Neural progenitor cell (in vitro differentiated cells): ENCODE measurements around the gene PLEKHF1. TPM values are rescaled to one million over a fixed set of nuclear protein-coding genes. Genes with fewer than 3 reads are reported as not detected.
"Not testable (repeated sequence)": the region's sequence is repeated elsewhere in the genome, so short reads cannot be mapped to it uniquely, and the experiment has no call there.

Experiments
- DNase-seq: peaks from one replicate; pipeline ENCODE4 v3.0.0-alpha.2; 2016; ENCODE audit warnings: low spot score
- H2AFZ ChIP-seq: fragments of 200-600 bp; sonication (generic); replicated peaks from 2 replicates; pipeline ENCODE4 v1.6.1; 2016; ENCODE audit warnings: antibody characterized with exemption
- H3F3A ChIP-seq: fragments of 200-600 bp; sonication (generic); 2 replicates; pipeline ENCODE4 v1.6.1; 2016; ENCODE audit warnings: antibody characterized with exemption, low read depth
- H3K27ac ChIP-seq: fragments of 200-600 bp; sonication (generic); 2 replicates; pipeline ENCODE4 v1.5.1; 2016; ENCODE audit warnings: mild to moderate bottlenecking
- H3K27me3 ChIP-seq: fragments of 200-600 bp; sonication (generic); 2 replicates; pipeline ENCODE4 v1.6.1; 2016; ENCODE audit warnings: mild to moderate bottlenecking, moderate library complexity
- H3K36me3 ChIP-seq: fragments of 200-600 bp; sonication (generic); 2 replicates; pipeline ENCODE4 v1.5.1; 2016
- H3K4me1 ChIP-seq: fragments of 200-600 bp; sonication (generic); 2 replicates; pipeline ENCODE4 v1.6.1; 2016; ENCODE audit warnings: mixed run types
- H3K4me2 ChIP-seq: fragments of 200-600 bp; sonication (generic); 2 replicates; pipeline ENCODE4 v1.6.1; 2016
- H3K4me3 ChIP-seq: fragments of 200-600 bp; sonication (generic); 2 replicates; pipeline ENCODE4 v1.5.1; 2016
- H3K79me2 ChIP-seq: fragments of 200-600 bp; sonication (generic); 2 replicates; pipeline ENCODE4 v1.6.1; 2016; ENCODE audit warnings: low read depth
- H3K9ac ChIP-seq: fragments of 200-600 bp; sonication (generic); 2 replicates; pipeline ENCODE4 v1.6.1; 2016
- H3K9me3 ChIP-seq: fragments of 200-600 bp; sonication (generic); 2 replicates; pipeline ENCODE4 v1.5.1; 2016; ENCODE audit warnings: low read depth
- H4K20me1 ChIP-seq: fragments of 200-600 bp; sonication (generic); 2 replicates; pipeline ENCODE4 v1.6.1; 2016; ENCODE audit warnings: low read depth
- H3K27ac Mint-ChIP-seq: 3 replicates; pipeline ENCODE4 v1.8.0; 2021; ENCODE audit warnings: mixed read lengths
- H3K27me3 Mint-ChIP-seq: 2 replicates; pipeline ENCODE4 v1.8.0; 2022; ENCODE audit warnings: low read depth, mild to moderate bottlenecking, inconsistent platforms, moderate library complexity, mixed read lengths; ENCODE audit not compliant: insufficient read depth
- H3K36me3 Mint-ChIP-seq: 3 replicates; pipeline ENCODE4 v1.8.0; 2021; ENCODE audit warnings: mixed read lengths
- H3K4me1 Mint-ChIP-seq: 3 replicates; pipeline ENCODE4 v1.8.0; 2021; ENCODE audit warnings: mixed read lengths
- H3K4me3 Mint-ChIP-seq: 3 replicates; pipeline ENCODE4 v1.8.0; 2021; ENCODE audit warnings: mild to moderate bottlenecking, moderate library complexity, mixed read lengths
- H3K9me3 Mint-ChIP-seq: 3 replicates; pipeline ENCODE4 v1.8.0; 2020; ENCODE audit warnings: mixed read lengths
- EZH2 ChIP-seq: fragments of 200-600 bp; sonication (generic); IDR thresholded peaks from 2 replicates; pipeline ENCODE4 v1.6.1; 2017; ENCODE audit warnings: antibody characterized with exemption, mild to moderate bottlenecking, moderate library complexity
- EZH2phosphoT487 ChIP-seq: fragments of 200-600 bp; sonication (generic); IDR thresholded peaks from 2 replicates; pipeline ENCODE4 v1.6.1; 2017; ENCODE audit warnings: antibody characterized with exemption
- total RNA-seq: library from RNA; depleted of rRNA; stranded (reverse); fragments of >200 nt; gene quantifications from 2 replicates; pipeline ENCODE4 v1.2.3, GENCODE V29; 2015; ENCODE audit warnings: low replicate concordance
- TF ChIP-seq, protein P1 (sequence below): fragments of 200-600 bp; sonication (generic); IDR thresholded peaks from 2 replicates; pipeline ENCODE4 v1.5.1; 2017; ENCODE audit warnings: antibody characterized with exemption, mild to moderate bottlenecking

Gene PLEKHF1
- total RNA-seq, 1 donor from 2014 or later, result 1.2 TPM

DNA sequence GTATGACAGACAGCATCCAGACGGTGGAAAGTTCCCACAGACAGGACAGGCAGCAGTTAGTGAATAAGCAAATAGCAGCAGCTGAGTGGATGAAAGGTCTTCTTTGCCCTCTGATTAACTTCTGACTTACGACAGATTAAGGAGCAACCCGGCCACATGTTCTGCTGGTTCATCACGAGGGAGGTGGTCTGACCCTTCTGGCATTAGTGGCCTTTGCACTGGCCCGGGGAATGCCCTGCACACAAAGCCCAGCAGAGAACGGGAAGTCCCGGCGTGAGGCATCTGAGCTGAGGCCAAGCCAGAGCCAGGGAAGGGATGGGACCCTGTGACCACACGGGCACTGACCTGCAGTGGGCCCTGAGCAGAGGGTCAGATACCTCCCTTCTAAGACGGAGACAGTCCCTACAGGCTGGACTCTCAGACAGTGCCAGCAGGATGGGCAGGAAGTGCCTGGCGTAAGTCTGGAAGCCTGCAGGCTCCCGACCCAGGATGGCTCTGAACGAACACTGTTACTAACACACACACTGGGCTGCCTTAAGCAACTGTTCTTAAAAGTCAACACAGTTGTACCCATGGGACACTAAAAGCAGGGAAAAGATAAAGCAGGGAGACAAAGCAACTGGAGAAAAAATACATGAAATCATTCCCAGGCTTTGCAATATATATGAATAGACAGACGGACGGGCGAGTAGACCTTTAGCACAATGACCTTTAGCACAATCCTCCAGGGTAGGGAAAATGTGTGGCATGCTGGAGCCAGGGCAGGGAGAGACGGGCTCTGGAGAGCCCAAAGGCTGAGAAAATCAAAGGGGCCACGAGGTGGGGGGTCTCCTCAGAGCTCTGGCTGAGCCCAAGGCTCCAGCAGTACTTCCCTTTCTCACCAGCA, 43.5 kb downstream of the PLEKHF1 start:
- Histone ChIP-seq H3K79me2 (peaks cover 8% of the 10 kb centered on the region), H3K4me1 (no peaks in the 10 kb centered on the region), H3K4me3 (no peak overlapping the region), H3K36me3 (no peaks in the 10 kb centered on the region), H3K27ac (no peak overlapping the region), H2AFZ (no peak overlapping the region), H3F3A (no peaks in the 10 kb centered on the region), H3K9me3 (no peaks in the 10 kb centered on the region), H3K9ac (no peak overlapping the region), H3K4me2 (no peak overlapping the region), H4K20me1 (no peaks in the 10 kb centered on the region), H3K27me3 (no peaks in the 10 kb centered on the region)
- peak overlapping the region; percentile 9 for H3K27ac Mint-ChIP-seq
- no peaks in the 10 kb centered on the region for H3K9me3 Mint-ChIP-seq
- no peak overlapping the region for H3K4me3 Mint-ChIP-seq
- peaks cover 3% of the 10 kb centered on the region for H3K4me1 Mint-ChIP-seq
- no peaks in the 10 kb centered on the region for H3K27me3 Mint-ChIP-seq
- no peaks in the 10 kb centered on the region for H3K36me3 Mint-ChIP-seq
- no peak for DNase-seq
- TF ChIP-seq EZH2, result no peak
- TF ChIP-seq, protein P1, sequence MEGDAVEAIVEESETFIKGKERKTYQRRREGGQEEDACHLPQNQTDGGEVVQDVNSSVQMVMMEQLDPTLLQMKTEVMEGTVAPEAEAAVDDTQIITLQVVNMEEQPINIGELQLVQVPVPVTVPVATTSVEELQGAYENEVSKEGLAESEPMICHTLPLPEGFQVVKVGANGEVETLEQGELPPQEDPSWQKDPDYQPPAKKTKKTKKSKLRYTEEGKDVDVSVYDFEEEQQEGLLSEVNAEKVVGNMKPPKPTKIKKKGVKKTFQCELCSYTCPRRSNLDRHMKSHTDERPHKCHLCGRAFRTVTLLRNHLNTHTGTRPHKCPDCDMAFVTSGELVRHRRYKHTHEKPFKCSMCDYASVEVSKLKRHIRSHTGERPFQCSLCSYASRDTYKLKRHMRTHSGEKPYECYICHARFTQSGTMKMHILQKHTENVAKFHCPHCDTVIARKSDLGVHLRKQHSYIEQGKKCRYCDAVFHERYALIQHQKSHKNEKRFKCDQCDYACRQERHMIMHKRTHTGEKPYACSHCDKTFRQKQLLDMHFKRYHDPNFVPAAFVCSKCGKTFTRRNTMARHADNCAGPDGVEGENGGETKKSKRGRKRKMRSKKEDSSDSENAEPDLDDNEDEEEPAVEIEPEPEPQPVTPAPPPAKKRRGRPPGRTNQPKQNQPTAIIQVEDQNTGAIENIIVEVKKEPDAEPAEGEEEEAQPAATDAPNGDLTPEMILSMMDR, result no peak
- TF ChIP-seq EZH2phosphoT487, result no peak

DNA sequence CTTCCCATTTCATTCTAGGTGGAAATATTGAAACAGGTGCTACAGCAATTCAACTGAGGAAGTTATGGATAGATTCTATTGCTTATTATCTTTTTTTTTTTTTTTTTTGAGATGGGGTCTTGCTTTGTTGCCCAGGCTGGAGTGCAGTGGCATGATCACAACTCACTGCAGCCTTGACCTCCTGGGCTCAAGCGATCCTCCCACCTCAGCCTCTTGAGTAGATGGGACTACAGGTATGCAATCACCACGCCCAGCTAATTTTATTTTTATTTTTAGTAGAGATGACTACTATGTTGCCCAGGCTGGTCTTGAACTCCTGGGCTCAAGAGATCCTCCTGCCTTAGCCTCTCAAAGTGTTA, 44.2 kb downstream of the PLEKHF1 start:
- not testable (repeated sequence) for H4K20me1 ChIP-seq, H3K27ac ChIP-seq, DNase-seq, H3K4me1 ChIP-seq, H3K9ac ChIP-seq, H3K27me3 ChIP-seq, H3K9me3 ChIP-seq, H3K4me2 ChIP-seq, H3K4me3 ChIP-seq, H3K4me3 Mint-ChIP-seq, H3K4me1 Mint-ChIP-seq, H3K27me3 Mint-ChIP-seq, H3K36me3 Mint-ChIP-seq, H3K36me3 ChIP-seq, H3K9me3 Mint-ChIP-seq, H2AFZ ChIP-seq, H3F3A ChIP-seq
- peaks cover 14% of the 10 kb centered on the region for H3K79me2 ChIP-seq
- H3K27ac Mint-ChIP-seq, result peak overlapping the region; percentile 9

DNA sequence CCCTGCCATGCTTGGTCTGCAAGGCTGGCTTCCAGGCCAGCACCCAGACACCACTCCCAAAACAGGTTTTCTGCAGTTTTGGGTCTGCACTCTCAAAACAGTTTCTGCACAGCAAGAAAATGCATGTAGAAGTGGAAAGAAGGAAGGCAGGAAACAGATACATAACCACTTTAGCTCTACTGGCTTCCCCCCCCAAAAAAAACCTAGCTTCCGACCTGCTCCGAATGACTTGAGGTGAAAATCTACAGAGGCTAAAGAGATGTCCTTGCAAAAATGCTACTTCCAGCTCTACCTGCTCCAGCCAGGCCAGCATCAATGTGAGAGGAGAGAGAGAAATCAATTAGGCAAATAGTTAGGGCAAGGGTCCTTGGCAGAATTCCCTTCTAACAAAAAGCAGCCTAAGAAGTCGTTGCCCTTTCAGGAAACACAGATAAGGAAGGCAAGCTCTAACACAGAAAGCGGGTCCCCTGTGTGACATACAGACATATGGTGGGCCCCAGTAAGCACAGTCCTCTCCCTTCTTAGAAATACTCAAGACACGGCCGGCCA, 46.4 kb downstream of the PLEKHF1 start:
- no peak overlapping the region for H3K4me2 ChIP-seq
- no peak overlapping the region for H3K27ac ChIP-seq
- no peak overlapping the region for H3K4me3 Mint-ChIP-seq
- H3K4me1 Mint-ChIP-seq, result peaks cover 22% of the 10 kb centered on the region
- no peaks in the 10 kb centered on the region for H4K20me1 ChIP-seq
- no peaks in the 10 kb centered on the region for H3K36me3 Mint-ChIP-seq
- H3K36me3 ChIP-seq, result no peaks in the 10 kb centered on the region
- TF ChIP-seq, protein P1, result no peak
- TF ChIP-seq EZH2phosphoT487 (no peak), EZH2 (no peak)
- no peak for DNase-seq
- H3K27me3 ChIP-seq, result no peaks in the 10 kb centered on the region
- H3K9me3 ChIP-seq, result no peaks in the 10 kb centered on the region
- H3K27me3 Mint-ChIP-seq, result peaks cover 2% of the 10 kb centered on the region
- H3K27ac Mint-ChIP-seq, result no peak overlapping the region
- no peaks in the 10 kb centered on the region for H3K9me3 Mint-ChIP-seq
- no peak overlapping the region for H2AFZ ChIP-seq
- H3K9ac ChIP-seq, result no peak overlapping the region
- H3K4me3 ChIP-seq, result no peak overlapping the region
- H3K4me1 ChIP-seq, result peaks cover 7% of the 10 kb centered on the region
- peaks cover 6% of the 10 kb centered on the region for H3F3A ChIP-seq
- H3K79me2 ChIP-seq, result peaks cover 19% of the 10 kb centered on the region
